HG02798 (cell line): ENCODE results near the gene RARRES2.
"Not testable (repeated sequence)": the region's sequence is repeated elsewhere in the genome, so short reads cannot be mapped to it uniquely, and the experiment has no call there.

Experiments used
- ATAC-seq: cut with Tn5 transposase; IDR thresholded peaks from one replicate; pipeline ENCODE4 v1.9.1; 2021; ENCODE audit warnings: mild to moderate bottlenecking; ENCODE audit not compliant: unreplicated experiment, poor library complexity

RARRES2 gene

GRCh38 chr7:150323682-150324372 is 17.6 kb downstream of the RARRES2 start:
- peak; percentile 2 for ATAC-seq

DNA sequence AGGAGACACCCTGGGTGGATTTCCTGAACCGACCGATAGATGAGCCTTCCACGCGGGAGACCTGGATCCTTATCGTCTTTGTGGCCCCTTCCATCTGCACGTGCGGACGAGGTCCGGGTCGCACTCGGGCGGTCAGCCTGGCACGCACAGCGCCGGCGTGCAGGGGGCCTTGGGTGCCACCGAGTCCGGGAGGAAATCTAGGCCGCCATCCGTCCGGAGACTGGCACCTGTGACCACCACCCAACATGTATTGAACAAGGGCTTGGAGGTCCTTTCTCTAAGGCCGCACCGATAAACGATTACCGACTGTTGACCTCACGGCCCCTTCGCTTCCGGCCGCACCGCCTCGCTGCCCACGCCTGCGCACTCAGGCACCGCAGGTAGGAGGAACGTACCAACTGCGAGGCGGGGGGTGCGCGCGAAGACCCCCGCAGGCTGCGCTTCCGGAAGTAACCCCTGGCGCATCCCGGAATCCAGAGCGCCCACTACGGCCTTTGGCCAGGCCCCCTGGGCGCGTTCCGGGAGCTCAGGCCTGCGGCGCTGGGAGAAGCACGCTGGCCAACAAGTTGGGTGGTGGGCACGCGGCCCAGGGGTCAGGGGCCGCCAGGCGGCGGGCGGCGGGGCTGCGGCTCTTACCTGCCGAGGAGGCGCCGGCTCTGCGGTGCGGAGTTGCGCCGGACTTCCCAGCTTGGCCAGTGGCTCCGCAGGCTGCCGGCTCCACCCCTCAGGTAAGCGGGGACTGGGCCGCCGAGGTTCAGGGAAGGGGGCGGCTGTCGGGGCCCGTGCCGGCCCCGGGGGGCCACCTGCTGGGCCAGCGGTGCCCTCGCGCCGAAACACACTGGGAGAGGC is 18.4 kb downstream of the RARRES2 start, which contains the start of the genes ACTR3C and LRRC61:
ACTR3C (minus strand) TSS at position 713 of the 849 bp plus-strand sequence. CDS start 28,249 bp downstream, outside the sequence.
LRRC61 (plus strand) TSS at position 523 of the 849 bp plus-strand sequence. CDS start 13,507 bp downstream, outside the sequence.
- peak; percentile 67 for ATAC-seq

GRCh38 chr7:150322114-150322832 is 19.2 kb downstream of the RARRES2 start:
- ATAC-seq: peak; percentile 27

GRCh38 chr7:150321788-150322113 is 19.7 kb downstream of the RARRES2 start:
- ATAC-seq: no peak

- no peak for ATAC-seq
Measured at GRCh38 chr7:150317748-150318444, 23.5 kb downstream of the RARRES2 start.

DNA sequence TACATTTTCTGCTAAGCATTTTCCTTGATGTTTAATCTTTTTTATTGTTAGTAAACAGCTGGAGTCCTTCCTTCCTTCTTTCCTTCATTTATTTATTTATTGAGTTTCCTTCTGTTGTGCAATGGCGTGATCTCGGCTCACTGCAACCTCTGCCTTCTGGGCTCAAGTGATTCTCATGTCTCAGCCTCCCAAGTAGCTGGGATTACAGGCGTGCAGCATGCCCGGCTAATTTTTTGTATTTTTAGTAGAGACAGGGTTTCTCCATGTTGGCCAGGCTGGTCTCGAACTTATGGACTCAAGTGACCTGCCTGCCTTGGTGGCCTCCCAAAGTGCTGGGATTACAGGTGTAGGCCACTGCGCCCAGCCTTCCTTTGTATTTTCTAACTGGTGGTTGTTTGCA is 24.4 kb downstream of the RARRES2 start:
- not testable (repeated sequence) for ATAC-seq

GRCh38 chr7:150314639-150315239 is 26.7 kb downstream of the RARRES2 start:
- no peak for ATAC-seq

- ATAC-seq: no peak
Measured at GRCh38 chr7:150313870-150314269, 27.6 kb downstream of the RARRES2 start.

- no peak for ATAC-seq
Measured at GRCh38 chr7:150313367-150313809, 28.0 kb downstream of the RARRES2 start.

DNA sequence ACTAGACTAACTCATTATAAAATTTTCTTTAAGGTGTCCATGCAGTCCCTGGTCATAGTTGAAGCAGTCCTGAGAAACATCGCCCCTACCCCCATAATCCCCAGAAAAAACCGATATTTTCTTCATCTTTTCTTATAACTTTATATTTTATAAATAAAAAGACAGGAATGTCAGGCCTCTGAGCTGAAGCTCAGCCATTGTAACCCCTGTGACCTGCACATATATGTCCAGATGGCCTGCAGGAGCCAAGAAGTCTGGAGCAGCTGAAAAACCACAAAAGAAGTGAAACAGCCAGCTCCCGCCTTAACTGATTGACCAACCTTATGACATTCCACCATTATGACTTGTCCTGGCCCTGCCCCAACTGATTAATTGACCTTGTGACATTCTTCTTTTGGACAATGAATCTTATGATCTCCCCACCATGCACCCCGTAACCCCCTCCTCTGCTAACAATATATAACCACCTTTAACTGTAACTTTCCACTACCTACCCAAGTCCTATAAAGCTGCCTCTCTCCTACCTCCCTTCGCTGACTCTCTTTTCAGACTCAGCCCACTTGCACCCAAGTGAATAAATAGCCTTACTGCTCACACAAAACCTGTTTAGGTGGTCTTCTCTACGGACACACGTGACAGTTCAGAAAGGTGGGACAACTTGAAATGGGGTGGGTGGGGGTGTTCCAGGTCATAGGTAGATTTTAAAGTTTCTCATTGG is 28.6 kb downstream of the RARRES2 start:
- not testable (repeated sequence) for ATAC-seq

GRCh38 chr7:150311711-150312110 is 29.7 kb downstream of the RARRES2 start:
- no peak for ATAC-seq

- no peak for ATAC-seq
Measured at GRCh38 chr7:150311146-150311545, 30.3 kb downstream of the RARRES2 start.

GRCh38 chr7:150308575-150308974 is 32.9 kb downstream of the RARRES2 start:
- ATAC-seq: no peak

GRCh38 chr7:150307904-150308303 is 33.5 kb downstream of the RARRES2 start:
- ATAC-seq: no peak

DNA sequence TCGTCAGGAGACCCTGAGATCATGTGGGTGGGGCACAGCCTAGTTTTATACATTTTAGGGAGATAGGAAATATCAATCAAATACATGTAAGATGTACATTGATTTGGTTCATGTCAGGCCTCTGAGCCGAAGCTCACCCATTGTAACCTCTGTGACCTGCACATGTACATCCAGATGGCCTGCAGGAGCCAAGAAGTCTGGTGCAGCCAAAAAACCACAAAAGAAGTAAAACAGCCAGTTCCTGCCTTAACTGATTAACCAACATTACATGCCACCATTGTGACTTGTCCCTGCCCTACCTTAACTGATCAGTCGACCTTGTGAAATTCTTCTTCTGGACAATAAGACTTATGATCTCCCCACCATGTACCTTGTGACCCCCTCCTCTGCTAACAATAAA is 34.3 kb downstream of the RARRES2 start:
- no peak for ATAC-seq

- ATAC-seq: not testable (repeated sequence)
Measured at GRCh38 chr7:150306377-150306776, 35.1 kb downstream of the RARRES2 start.

GRCh38 chr7:150305903-150306284 is 35.5 kb downstream of the RARRES2 start:
- not testable (repeated sequence) for ATAC-seq

DNA sequence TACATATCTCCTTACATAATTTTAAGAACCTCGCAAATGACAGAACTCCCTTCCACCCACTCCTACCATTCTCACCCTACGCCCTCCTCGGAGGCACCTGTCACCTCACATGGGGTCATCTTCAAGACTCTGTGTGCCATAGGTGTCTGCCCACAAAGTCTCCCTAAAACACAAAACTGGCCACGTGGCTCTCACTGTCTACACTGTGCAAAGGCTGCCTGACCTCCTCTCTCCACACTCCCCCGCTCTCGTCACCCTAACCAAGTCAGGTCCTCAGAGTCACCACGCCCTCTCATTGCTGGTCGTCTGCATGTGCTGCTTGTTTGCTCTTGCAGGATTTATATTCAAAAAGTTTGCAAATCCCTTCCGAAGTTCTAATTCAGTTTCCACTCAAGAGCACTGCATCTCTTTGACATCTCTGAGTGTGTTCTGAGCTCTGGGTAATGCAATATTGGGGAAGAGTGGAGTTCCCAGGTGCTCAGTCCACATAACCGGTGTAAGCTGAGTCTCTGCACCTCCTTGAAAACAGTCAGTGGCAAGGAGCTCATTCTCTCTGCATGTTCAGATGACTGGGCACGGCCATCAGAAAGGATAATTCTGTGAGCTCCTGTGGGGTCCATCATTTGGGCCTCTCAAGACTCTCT is 36.0 kb downstream of the RARRES2 start:
- ATAC-seq: not testable (repeated sequence)
